EL (cell line): ENCODE results near the gene TMEM217.
A peak's percentile ranks its signal among the peaks of the same experiment; 100 is the strongest.
"Not testable (repeated sequence)": the region's sequence is repeated elsewhere in the genome, so short reads cannot be mapped to it uniquely, and the experiment has no call there.

Source experiments
- DNase-seq: peaks from one replicate; pipeline ENCODE4 v3.0.0-alpha.2; 2016

TMEM217 gene

DNA sequence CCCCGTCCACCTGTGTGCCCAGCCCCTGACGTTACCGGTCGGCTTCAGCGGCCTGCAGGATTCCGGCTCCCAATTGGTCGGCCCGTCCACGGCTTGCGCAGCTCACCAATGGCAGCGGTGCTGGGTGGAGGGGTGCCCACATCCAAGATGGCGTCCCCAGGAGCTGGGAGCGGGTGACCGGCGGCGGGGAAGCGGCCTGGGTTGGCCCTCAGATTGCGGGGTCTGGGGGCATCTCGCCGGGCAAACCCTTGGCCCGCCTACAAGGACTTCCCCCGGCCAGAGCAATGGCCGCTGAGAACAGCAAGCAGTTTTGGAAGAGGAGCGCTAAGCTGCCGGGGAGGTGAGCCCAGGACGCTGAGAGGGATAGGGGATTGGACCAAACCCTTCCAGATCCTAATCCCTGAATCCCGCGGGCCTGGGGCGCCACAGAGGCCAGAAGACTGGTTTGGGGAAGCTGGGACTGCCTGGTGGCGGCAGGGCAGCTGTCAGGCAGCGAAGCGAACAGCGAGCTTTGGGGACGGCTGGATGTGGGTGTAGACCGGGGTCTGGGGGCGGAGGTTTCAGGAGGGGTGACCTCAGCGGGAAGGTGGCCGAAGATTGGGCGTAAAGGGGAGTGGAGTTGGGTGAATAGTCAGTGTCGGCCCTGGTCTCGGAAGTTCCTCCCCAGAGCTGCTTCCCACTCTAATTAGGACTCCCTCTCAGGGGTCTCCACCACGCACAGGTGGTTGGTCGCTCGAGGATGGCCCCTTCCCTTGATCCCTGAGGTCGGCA is at the start of gene TMEM217, which contains the start of gene TBC1D22B:
TSS of gene TMEM217 (minus strand) at position 511 of the 771 bp plus-strand sequence. CDS start 39,114 bp downstream, outside the sequence.
TSS of gene TBC1D22B (plus strand) at position 139 of the 771 bp plus-strand sequence. CDS start at position 285, 146 bp downstream.
- peak; percentile 95 for DNase-seq

DNA sequence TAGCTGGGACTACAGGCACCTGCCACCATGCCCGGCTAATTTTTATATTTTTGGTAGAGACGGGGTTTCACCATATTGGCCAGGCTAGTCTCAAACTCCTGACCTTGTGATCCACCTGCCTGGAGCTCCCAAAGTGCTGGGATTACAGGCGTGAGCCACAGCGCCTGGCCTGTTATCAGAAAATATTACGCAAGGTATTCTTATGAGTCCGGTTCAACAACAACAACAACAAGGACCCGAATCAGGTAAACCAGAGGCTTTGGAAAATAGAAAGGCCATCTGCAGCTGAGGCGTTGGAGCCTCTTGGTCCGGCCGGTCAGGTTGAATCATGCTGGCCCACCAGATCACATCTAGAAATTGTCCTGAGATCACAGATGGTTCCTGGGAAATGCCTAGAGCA is 49.5 kb upstream of the TMEM217 start:
- DNase-seq, result not testable (repeated sequence)

DNA sequence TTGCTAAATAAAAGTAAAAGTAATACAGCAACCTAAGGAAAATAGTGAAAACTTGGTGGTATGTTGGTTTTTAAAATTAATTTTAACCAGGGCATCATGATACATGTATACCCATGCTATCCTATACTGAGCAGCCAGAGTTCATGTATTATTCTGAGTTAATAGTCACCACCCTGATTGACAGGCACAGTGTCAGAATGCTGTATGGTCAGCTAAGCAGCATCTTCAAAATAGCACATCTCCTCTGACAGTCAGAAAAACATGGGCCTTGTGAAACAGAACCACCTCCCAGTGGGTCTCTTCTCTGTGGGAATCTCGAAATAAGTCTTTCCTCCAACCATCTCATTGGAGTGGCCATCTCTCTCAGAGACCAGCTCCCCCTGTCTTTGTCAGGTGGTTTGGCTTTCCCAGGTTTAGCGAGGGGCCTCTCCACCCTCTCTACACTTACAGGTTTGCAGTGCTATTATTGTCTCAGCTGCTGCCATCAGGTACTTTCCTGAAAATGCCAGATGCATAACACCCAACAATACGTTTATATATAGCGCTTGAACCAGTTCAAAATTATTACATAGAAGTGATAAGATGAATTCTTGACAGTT is 48.8 kb upstream of the TMEM217 start:
- no peak for DNase-seq

DNA sequence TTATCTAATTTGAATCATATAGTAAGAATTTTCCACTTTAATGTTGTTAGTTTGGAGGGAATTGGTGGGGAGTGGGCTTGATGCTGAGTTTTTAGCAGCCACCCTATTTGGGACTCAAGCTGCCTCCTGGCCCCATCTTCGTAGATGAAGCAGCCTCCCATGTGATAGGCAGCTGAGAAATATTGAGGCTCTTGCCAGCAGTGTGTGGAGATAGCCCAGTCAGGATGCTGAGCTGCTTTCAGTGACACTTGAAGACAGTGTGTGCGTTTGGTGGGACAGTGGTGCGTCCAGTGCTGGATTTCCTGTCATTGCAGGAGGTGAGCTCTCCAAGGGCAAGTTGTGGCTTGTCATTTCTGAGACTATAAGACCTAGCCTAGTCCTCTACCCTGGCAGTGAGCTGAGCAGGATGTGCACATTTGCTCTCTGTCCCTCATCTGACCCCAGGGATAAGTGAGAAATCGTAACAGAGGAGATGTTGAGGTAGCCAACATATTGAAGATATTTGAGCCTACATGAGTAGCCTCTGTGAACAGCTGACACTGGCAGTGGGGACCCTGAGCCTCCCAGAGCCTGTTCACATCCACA is 48.0 kb upstream of the TMEM217 start:
- no peak for DNase-seq

DNA sequence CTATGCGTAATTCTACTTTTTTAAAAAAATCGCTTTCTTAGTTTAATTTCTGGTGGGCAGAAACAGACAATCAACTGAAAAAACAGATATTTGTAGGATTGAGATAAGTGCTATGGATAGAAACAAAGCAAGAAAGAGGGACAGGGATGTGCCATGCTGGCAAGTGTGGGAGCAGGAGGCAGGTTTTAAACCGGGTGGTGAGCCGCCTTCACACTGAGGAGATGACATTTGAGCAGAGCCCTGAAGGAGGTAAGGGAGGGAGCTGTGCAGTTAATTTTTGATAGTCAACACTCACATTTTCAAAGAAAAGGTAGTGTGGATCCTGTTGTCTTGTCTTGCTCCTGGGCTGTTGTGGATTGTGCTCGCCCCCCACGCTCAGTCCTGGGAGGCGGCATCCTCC is 46.8 kb upstream of the TMEM217 start:
- no peak for DNase-seq

DNA sequence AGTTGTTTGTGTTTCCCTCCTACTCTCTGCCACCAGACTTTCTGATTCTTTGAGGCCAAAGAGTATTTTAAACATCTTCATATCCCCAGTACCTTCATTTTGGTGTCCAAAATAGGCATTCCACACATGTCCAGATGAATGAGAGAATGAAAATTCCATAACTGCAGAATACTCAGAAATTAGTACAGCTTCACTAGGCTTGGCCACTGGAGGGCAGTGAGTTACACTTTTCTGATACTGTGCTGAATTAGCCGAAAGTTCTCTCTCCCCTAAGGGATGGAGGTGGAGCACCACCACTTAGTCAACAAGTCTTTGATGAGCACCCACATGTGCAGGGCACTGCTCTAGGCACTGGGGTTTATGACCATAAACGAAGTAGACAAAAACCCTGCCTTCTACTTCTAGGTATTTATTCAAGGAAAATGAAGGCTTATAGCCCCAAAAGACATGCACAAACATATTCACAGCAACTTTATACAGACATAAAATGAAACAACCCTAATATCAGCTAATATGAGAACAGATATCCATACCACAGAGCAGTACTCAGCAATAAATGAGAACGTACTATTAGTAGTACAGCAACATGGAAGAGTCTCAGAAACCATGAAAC is 46.1 kb upstream of the TMEM217 start:
- peak; percentile 51 for DNase-seq

DNA sequence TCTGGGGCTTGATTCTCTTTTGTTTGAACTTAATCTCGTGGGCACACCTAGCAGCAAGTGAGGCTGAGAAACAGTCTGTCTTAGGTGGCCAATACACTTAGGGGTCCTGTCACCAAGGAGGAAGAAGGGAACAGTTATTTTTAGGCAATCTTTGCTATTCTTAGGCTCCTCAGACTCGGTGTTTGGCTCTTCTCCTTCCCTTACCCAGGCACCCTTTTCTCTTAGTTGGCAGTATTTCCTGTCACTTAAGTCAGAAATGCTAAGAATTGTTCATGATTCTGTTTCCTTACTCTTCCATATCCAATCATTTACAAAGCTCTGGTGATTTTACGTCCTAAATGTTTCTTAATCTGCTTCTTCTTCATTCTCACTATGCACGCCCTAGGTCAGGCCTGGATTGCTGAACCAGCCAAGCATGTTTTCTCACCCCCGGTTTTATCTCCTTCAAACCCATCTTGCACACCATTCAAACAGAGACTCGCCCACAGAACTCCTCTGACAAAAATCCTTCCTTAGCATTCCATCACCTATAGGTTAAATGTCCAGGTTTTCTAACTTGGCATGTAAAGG is 45.2 kb upstream of the TMEM217 start:
- DNase-seq, result no peak

DNA sequence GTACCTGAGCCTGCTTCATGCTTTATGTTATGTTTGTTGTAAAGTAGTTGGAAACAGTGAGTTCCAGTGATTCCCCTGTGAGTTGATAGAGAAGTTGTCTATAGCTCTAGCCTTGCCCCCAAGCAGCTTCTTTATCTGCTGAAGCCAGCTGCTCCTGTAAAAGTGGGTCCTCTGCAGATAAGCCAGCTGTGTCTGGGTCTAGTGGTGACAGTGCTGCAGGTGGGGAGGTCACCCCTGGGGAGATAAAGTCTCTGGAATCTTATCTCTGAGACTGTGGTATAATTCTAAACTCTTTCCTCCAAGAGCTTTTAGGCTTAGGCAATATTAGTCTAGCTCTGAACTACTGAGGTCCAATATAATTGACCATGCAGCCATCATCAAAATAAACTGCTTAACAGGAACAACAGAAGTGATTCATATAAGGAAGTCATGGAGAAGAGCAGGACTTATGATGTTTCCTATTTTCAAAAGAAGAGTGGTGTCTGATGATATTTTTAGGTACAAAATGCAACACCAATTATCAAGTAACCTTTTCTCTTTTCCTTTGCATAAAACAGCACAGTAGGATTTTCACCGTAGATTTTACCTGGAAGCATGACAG is 44.2 kb upstream of the TMEM217 start:
- no peak for DNase-seq

DNA sequence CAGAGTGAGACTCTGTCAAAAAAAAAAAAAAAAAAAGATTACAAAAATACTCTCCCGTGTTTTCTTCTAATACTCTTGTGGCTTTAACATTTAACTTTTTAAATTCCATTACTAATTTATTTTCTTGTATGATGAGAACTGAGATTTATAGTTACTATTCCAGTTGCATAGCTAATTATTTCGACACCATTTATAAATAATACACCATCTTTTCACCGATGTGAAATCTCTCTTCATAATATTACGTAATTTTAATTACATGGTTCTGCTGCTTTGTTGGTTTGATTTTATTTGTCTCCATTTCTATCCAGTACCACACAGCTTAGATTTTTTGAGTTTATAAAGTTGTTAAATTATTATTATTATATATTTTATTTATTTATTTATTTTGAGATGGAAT is 42.0 kb upstream of the TMEM217 start:
- DNase-seq, result no peak

DNA sequence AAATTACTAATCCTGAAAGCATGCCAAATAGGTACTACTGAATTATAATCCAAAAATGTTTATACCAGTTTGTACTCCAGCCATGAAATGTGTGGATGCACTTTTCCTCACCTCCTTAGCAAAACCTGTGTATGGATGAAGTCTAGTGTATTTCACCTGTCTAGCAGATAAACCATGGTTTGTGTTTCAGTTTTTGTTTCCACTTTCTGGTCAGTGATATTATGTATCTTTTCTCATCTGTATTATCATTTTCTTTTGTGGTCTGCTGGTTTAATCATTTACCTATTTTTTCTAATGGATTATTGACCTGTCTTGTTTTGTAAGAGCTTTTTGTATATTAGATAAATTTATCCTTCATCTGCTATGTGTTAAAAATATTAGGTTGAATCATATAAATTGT is 41.0 kb upstream of the TMEM217 start:
- no peak for DNase-seq

DNA sequence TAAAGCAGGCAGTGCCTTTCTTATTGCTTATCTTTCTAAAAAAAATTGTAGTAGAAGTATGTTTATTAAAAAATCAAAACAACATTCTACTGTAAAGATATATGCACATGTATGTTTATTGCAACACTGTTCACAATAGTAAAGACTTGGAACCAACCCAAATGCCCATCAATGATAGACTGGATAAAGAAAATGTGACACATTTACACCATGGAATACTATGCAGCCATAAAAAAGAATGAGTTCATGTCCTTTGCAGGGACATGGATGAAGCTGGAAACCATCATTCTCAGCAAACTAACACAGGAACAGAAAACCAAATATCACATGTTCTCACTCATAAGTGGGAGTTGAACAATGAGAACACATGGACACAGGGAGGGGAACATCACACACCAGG is 39.7 kb upstream of the TMEM217 start:
- not testable (repeated sequence) for DNase-seq

DNA sequence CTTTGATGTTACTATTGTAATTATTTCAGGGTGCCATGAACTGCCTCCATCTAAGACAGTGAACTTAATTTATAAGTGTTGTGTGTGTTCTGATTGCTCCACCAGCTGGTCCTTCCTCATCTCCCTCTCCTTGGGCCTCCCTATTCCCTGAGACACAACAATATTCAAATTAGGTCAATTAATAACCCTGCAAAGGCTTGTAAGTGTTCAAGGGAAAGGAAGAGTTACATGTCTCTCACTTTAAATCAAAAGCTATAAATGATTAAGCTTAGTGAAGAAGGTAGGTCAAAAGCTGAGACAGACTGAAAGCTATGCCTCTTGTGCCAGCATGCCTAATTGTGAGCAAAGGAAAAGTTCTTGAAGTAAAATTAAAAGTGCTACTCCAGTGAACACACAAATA is 35.5 kb upstream of the TMEM217 start:
- no peak for DNase-seq

DNA sequence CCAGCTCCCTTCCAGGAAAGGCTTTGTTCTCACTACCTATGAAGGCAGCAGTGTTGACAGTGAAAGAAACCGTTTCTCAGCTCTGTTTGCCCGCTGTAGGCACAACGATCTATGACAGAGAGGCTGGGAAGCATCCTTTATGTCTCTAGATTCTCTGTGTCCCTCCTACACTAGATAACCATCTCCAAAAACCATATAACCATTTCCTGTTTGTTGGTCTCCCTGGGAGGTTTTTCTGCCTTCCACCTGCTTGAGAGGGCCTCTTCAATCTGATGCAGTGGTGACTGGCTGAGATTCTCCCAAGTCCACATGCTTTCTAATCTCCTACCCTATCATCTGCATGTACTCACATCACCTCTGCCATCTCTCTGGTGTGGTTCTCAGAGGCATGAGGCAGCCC is 32.0 kb upstream of the TMEM217 start:
- no peak for DNase-seq

DNA sequence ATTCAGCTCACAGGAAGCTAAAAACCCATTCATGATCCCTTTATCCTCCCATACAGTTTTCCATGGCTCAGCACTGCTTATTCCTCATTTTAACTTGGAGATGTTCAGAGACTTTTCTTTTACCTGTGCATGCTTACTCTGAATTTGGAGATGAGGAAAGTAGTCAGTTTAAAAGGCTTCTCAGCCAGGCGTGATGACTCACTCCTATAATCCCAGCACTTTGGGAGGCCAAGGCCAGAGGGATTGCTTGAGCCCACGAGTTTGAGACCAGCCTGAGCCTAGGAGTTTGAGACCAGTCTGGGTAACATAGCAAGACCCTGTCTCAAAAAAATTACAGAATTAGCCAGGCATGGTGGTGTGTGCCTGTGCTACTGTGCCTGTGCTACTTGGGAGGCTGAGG is 30.3 kb upstream of the TMEM217 start:
- DNase-seq, result peak; percentile 29

DNA sequence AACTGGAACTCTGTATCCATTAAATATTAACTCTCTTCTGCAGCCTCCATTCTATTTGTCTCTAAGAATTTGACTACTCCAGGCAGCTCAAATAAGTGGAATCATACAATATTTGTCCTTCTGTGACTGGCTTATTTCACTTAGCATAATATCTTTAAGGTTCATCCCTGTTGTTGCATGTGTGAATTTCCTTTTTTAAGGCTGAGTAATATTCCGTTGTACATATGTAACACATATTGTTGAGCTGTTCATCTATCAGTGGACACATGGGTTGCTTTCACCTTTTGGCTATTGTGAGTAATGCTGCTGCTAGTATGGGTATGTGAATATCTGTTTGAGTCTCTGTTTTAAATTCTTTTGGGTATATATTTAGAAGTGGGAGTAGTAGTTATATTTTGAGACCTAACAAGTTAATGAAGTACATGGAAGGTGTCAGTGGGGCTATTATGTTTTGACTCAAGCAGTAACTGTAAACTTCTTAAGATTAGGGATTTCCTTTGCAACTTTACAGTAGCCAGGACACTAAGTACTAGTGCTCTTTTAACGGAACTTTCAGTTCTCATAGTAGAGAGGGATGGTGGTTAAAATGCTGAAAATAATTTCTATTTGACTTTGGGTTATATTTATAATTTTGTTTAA is 29.7 kb upstream of the TMEM217 start:
- DNase-seq, result no peak

DNA sequence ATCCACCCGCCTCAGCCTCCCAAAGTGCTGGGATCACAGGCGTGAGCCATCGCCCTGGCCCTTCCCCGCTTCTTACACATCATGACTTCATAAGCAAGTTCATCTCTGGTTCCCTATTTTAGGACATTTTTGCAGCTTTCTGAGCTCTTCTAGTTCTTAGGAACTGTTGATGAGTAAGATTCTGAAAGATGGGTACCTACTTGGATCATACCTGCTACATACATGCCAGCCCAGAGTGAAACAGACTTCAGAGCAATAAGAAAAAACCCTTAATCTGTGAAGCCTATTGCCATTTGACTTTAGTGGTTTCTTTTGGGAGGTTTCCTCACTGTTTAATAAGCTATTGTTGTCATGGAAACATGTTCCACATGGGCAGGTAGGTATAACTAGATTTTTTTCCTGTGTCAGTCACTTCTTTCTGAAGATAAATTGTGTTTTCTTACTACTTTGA is 27.9 kb upstream of the TMEM217 start:
- no peak for DNase-seq

DNA sequence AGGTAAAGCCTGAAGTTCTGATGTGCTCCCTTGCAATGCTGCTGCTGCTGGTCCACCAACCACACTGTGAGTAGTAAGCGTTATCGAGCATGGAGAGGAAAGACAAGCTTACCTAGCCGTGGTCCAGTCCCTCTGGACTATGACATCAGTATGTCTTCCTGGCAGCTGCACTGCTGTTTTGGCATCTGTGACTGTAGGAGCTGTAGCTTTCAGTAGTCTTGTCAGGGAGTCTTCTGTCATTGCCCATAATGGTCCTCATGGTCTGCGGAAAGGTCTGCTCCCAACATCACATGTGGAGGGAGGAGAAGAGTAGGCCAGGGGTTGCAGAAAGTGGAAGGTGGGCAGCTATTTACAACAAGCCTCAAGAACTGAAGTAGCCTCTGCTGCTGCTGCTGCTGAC is 26.8 kb upstream of the TMEM217 start:
- no peak for DNase-seq

DNA sequence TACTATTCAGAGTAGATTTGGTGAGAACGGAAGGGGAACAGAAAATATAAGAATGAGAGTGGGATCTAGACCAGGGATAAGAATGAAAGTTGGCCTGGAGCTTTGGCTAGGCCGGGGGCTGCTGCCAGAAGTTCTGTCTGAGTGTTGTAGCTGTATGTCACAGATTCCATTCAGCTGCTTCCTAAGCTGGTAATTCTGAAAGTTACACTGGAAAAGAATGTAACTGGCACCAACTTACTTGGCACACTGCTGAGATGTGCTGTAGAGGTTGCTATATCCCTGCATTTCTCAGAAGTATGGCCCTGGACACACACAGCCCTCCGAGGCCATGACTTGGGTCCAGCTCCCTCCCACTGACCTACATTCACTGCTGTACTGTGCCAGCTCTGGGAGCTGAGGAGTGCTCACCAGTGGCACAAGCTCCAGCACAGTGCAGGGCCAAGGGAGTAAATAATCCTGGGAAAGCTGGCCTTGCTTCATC is 25.8 kb upstream of the TMEM217 start:
- DNase-seq, result no peak

DNA sequence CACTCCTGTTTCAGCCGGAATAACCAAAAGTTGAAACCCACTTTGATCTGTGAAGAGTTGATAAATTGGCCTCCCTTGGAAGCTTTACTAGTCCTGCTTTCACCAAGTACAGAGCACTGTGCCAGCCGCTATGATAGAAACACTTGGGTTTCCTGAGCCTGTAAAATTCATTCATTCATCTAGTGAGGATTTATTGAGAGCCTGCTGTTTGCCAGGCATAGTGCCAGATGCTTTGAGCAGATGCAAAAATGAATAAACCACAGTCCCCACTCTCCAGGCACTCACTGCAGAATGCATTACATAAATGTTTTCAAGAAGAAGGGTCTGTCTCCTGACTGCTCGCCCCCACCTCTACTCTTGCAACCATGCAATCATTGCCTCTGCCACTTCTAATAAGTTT is 25.3 kb upstream of the TMEM217 start:
- no peak for DNase-seq

DNA sequence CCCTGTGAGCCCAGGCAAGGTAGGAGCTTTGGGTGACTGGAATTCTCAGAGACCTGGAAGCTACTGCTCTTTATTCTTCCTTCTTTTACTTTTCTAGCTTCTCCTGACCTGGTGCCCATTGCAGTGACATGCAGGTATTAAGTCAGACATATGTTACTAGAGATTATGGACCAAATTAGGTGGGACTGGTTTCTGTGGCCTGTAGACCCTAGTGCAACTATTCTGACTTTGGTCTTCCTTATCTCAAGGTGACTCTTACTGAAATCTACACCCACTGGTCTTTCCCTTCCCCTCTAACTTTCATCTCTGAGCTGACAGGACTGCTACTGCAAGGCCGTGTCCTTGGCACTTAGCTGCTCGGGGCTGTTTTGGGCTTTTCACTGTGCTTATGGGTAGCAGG is 24.4 kb upstream of the TMEM217 start:
- DNase-seq, result no peak

DNA sequence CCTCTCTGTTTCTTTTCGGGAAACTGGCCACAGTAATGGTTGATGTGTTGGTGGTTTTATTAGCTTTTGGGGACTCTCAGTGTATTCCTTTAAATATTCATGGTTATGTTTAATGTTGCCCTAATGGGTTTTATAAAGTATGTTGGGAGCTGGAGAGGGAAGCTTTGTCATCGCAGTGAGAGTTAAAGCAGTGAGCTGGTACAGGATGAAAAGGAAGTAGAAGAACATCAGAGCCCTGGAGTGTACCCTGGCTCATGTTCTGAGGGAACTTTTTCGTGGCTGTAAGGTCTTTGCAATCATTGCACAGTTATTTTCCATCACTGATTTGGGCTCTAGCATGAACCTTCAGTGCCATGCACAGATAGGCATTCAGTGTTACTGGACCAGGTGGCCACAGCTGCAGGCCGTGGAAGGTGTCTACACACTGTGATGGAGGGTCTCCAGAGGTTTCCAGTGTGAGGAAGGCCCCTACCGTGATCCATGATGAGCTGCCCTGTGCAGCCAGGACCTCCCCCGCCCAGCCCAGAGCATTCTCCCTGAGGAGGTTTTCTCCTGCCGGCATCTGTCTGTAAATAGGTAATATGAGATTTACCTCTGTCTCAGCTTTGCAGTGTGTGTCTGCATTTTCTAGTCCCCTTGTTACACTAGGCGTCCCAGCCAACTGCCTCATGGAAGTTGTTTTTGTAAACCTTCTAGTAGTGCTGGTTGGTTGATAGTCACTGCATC is 22.4 kb upstream of the TMEM217 start:
- no peak for DNase-seq
